ENCODE results near the gene ANKRD27.
A peak's percentile ranks its signal among the peaks of the same experiment; 100 is the strongest.
"Not testable (repeated sequence)": the region's sequence is repeated elsewhere in the genome, so short reads cannot be mapped to it uniquely, and the experiment has no call there.

ANKRD27 gene

GRCh38 chr19:32599736-32600157 lies 75.2 kb downstream of the ANKRD27 start:
- peak in 1 of 2 donors; percentile 7 for DNase-seq (ENCODE audit: low read depth in 2 of 2)

- no peak for DNase-seq (ENCODE audit: low read depth in 2 of 2)
These were observed 75.7 kb downstream of the ANKRD27 start for GRCh38 chr19:32599258-32599657.

- DNase-seq (ENCODE audit: low read depth in 2 of 2) = no peak
These were observed 77.0 kb downstream of the ANKRD27 start for GRCh38 chr19:32598022-32598421.

- no peak for DNase-seq (ENCODE audit: low read depth in 2 of 2)
These were observed 79.5 kb downstream of the ANKRD27 start for GRCh38 chr19:32595491-32595890.

GRCh38 chr19:32594021-32594420 lies 81.0 kb downstream of the ANKRD27 start:
- no peak for DNase-seq (ENCODE audit: low read depth in 2 of 2)

GRCh38 chr19:32587747-32588504 lies 87.1 kb downstream of the ANKRD27 start:
- DNase-seq (ENCODE audit: low read depth in 2 of 2) = not testable (repeated sequence)

- DNase-seq (ENCODE audit: low read depth in 2 of 2) = no peak
These were observed 93.2 kb downstream of the ANKRD27 start for GRCh38 chr19:32581705-32582179.

GRCh38 chr19:32580901-32581704 lies 93.9 kb downstream of the ANKRD27 start, which contains the start of gene PDCD5:
Gene PDCD5 (plus strand): TSS chr19:32581190. CDS start chr19:32581262, 72 bp downstream.
- peak; percentile 95 to 96 for DNase-seq (ENCODE audit: low read depth in 2 of 2)

- DNase-seq (ENCODE audit: low read depth in 2 of 2) = no peak
These were observed 94.6 kb downstream of the ANKRD27 start for GRCh38 chr19:32580353-32580900.

- no peak for DNase-seq (ENCODE audit: low read depth in 2 of 2)
These were observed 98.2 kb downstream of the ANKRD27 start for GRCh38 chr19:32576790-32577189.

GRCh38 chr19:32573492-32573794 lies 101.5 kb downstream of the ANKRD27 start:
- DNase-seq (ENCODE audit: low read depth in 2 of 2) = no peak

GRCh38 chr19:32572700-32573491 lies 102.1 kb downstream of the ANKRD27 start:
- not testable (repeated sequence) for DNase-seq (ENCODE audit: low read depth in 2 of 2)

- DNase-seq (ENCODE audit: low read depth in 2 of 2) = not testable (repeated sequence)
These were observed 103.4 kb downstream of the ANKRD27 start for GRCh38 chr19:32571471-32572075.

- peak; percentile 20 to 21 for DNase-seq (ENCODE audit: low read depth in 2 of 2)
These were observed 104.7 kb downstream of the ANKRD27 start for GRCh38 chr19:32570081-32570785.

- DNase-seq (ENCODE audit: low read depth in 2 of 2) = no peak
These were observed 107.5 kb downstream of the ANKRD27 start for GRCh38 chr19:32567486-32567885.

GRCh38 chr19:32566246-32566830 lies 108.6 kb downstream of the ANKRD27 start:
- no peak for DNase-seq (ENCODE audit: low read depth in 2 of 2)

- DNase-seq (ENCODE audit: low read depth in 2 of 2) = no peak
These were observed 111.2 kb downstream of the ANKRD27 start for GRCh38 chr19:32563761-32564160.

GRCh38 chr19:32558607-32559228 lies 116.3 kb downstream of the ANKRD27 start:
- DNase-seq (ENCODE audit: low read depth in 2 of 2) = no peak

GRCh38 chr19:32555786-32556185 lies 119.2 kb downstream of the ANKRD27 start:
- no peak for DNase-seq (ENCODE audit: low read depth in 2 of 2)

- DNase-seq (ENCODE audit: low read depth in 2 of 2) = no peak
These were observed 124.3 kb downstream of the ANKRD27 start for GRCh38 chr19:32550666-32551065.

All from stimulated activated CD4-positive, alpha-beta T cell treated with anti-CD3 and anti-CD28 coated beads, Interleukin-4, amount 100 ng/mL, for 48 hours (primary cell).